Loucy (cell line): ENCODE results near the gene ADAM22.

Experiments used
- H2AFZ ChIP-seq: fragments of 200-600 bp; sonication (generic); 2 replicates; pipeline ENCODE4 v1.6.0; 2016; ENCODE audit warnings: antibody characterized with exemption, mild to moderate bottlenecking, low read length, moderate library complexity
- H3F3A ChIP-seq: fragments of 200-600 bp; 2 replicates; pipeline ENCODE4 v1.6.0; 2016; ENCODE audit warnings: antibody characterized with exemption, low read depth, mild to moderate bottlenecking
- H3K27me3 ChIP-seq: fragments of 200-600 bp; sonication (generic); 2 replicates; pipeline ENCODE4 v1.6.1; 2014; ENCODE audit warnings: low read length, mild to moderate bottlenecking; ENCODE audit not compliant: insufficient read depth, poor library complexity, severe bottlenecking
- H3K36me3 ChIP-seq: fragments of 200-600 bp; sonication (generic); 2 replicates; pipeline ENCODE4 v1.6.1; 2016; ENCODE audit warnings: low read length; ENCODE audit not compliant: insufficient read depth
- H3K4me1 ChIP-seq: fragments of 200-600 bp; sonication (generic); 2 replicates; pipeline ENCODE4 v1.5.1; 2014; ENCODE audit warnings: low read length, mild to moderate bottlenecking; ENCODE audit not compliant: insufficient read depth, poor library complexity, severe bottlenecking
- H3K4me2 ChIP-seq: fragments of 200-600 bp; sonication (generic); 2 replicates; pipeline ENCODE4 v1.6.0; 2014; ENCODE audit warnings: antibody characterized with exemption, low read length, low read depth, mild to moderate bottlenecking; ENCODE audit not compliant: poor library complexity, severe bottlenecking
- H3K4me3 ChIP-seq: fragments of 200-600 bp; sonication (generic); 2 replicates; pipeline ENCODE4 v1.5.1; 2014; ENCODE audit warnings: low read length, mild to moderate bottlenecking, mixed read lengths; ENCODE audit not compliant: poor library complexity, severe bottlenecking
- H3K79me2 ChIP-seq: fragments of 200-600 bp; sonication (generic); 2 replicates; pipeline ENCODE4 v1.6.1; 2014; ENCODE audit warnings: low read length; ENCODE audit not compliant: insufficient read depth
- H3K9ac ChIP-seq: fragments of 200-600 bp; sonication (generic); 2 replicates; pipeline ENCODE4 v1.6.0; 2014; ENCODE audit warnings: mild to moderate bottlenecking, low read depth, low read length, moderate library complexity; ENCODE audit not compliant: poor library complexity, severe bottlenecking
- H3K9me2 ChIP-seq: fragments of 200-600 bp; sonication (generic); replicated peaks from 2 replicates; pipeline ENCODE4 v1.6.1; 2016; ENCODE audit warnings: low read depth, low read length, mixed read lengths
- H3K9me3 ChIP-seq: fragments of 200-600 bp; sonication (generic); 2 replicates; pipeline ENCODE4 v1.6.1; 2014; ENCODE audit warnings: mild to moderate bottlenecking, antibody characterized with exemption, low read length, low read depth; ENCODE audit not compliant: insufficient read depth
- H4K20me1 ChIP-seq: fragments of 200-600 bp; sonication (generic); 2 replicates; pipeline ENCODE4 v1.6.0; 2014; ENCODE audit warnings: antibody characterized with exemption, low read length, mild to moderate bottlenecking; ENCODE audit not compliant: insufficient read depth, poor library complexity, severe bottlenecking
- EZH2phosphoT487 ChIP-seq: fragments of 200-600 bp; IDR thresholded peaks from 2 replicates; pipeline ENCODE4 v1.6.1; 2018; ENCODE audit warnings: antibody characterized with exemption, mild to moderate bottlenecking, moderate library complexity, borderline replicate concordance
- TF ChIP-seq, protein P1 (sequence below): fragments of 200-600 bp; sonication (generic); conservative IDR thresholded peaks from 2 replicates; pipeline ENCODE4 v1.5.1; 2014; ENCODE audit warnings: mild to moderate bottlenecking, antibody characterized with exemption, low read length

The ADAM22 gene

DNA sequence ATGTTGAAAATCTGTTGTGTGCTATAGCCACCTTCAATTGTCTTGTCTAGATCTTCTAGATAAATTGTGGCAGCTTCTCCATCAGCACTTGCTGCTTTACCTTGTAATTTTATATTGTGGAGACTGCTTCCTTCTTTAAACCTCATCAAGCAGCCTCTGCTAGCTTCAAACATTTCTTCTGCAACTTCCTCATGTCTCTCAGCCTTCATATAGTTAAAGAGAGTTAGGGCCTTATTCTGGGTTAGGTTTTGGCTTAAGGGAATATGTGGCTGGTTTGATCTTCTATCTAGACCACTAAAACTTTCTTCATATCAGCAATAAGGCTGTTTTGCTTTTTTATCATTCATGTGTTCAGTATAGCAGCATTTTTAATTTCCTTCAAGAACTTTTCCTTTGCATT lies 128.2 kb downstream of the ADAM22 start:
- H3K9me2 ChIP-seq: no peaks in the 10 kb centered on the region
- no peak overlapping the region for H3K9ac ChIP-seq
- H3K36me3 ChIP-seq: no peaks in the 10 kb centered on the region
- H3F3A ChIP-seq: no peaks in the 10 kb centered on the region
- no peak overlapping the region for H2AFZ ChIP-seq
- no peaks in the 10 kb centered on the region for H3K27me3 ChIP-seq
- H3K4me3 ChIP-seq: no peak overlapping the region
- no peak overlapping the region for H3K4me2 ChIP-seq
- H3K79me2 ChIP-seq: no peaks in the 10 kb centered on the region
- no peaks in the 10 kb centered on the region for H4K20me1 ChIP-seq
- TF ChIP-seq, protein P1, sequence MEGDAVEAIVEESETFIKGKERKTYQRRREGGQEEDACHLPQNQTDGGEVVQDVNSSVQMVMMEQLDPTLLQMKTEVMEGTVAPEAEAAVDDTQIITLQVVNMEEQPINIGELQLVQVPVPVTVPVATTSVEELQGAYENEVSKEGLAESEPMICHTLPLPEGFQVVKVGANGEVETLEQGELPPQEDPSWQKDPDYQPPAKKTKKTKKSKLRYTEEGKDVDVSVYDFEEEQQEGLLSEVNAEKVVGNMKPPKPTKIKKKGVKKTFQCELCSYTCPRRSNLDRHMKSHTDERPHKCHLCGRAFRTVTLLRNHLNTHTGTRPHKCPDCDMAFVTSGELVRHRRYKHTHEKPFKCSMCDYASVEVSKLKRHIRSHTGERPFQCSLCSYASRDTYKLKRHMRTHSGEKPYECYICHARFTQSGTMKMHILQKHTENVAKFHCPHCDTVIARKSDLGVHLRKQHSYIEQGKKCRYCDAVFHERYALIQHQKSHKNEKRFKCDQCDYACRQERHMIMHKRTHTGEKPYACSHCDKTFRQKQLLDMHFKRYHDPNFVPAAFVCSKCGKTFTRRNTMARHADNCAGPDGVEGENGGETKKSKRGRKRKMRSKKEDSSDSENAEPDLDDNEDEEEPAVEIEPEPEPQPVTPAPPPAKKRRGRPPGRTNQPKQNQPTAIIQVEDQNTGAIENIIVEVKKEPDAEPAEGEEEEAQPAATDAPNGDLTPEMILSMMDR: no peak
- no peak for TF ChIP-seq EZH2phosphoT487
- no peaks in the 10 kb centered on the region for H3K4me1 ChIP-seq
- no peaks in the 10 kb centered on the region for H3K9me3 ChIP-seq

DNA sequence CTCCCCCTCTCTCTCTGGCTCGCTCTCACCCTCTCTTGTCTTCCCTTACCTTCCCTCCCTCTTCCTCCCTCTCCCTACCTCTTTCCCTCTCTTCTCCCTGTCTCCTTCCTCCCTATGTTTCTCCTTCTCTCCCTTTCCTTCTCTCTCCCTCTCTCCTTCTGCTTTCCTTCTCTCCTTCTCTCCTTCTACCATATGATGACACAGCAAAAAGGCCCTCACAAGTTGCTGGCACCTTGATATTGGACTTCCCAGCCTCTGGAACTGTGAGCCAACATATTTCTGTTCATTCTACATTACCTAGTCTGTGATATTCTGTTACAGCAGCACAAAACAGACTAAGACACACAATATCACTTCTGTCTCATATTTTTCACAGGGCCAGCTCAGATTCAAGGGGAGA lies 135.0 kb downstream of the ADAM22 start:
- no peaks in the 10 kb centered on the region for H4K20me1 ChIP-seq
- H3K79me2 ChIP-seq: no peaks in the 10 kb centered on the region
- H3K27me3 ChIP-seq: no peaks in the 10 kb centered on the region
- no peaks in the 10 kb centered on the region for H3K36me3 ChIP-seq
- H3K4me3 ChIP-seq: no peak overlapping the region
- no peak overlapping the region for H3K9ac ChIP-seq
- no peaks in the 10 kb centered on the region for H3K9me3 ChIP-seq
- no peak overlapping the region for H2AFZ ChIP-seq
- no peak overlapping the region for H3K4me2 ChIP-seq
- TF ChIP-seq, protein P1: no peak
- TF ChIP-seq EZH2phosphoT487: no peak
- H3K4me1 ChIP-seq: peaks cover 13% of the 10 kb centered on the region
- H3F3A ChIP-seq: no peaks in the 10 kb centered on the region
- no peaks in the 10 kb centered on the region for H3K9me2 ChIP-seq

DNA sequence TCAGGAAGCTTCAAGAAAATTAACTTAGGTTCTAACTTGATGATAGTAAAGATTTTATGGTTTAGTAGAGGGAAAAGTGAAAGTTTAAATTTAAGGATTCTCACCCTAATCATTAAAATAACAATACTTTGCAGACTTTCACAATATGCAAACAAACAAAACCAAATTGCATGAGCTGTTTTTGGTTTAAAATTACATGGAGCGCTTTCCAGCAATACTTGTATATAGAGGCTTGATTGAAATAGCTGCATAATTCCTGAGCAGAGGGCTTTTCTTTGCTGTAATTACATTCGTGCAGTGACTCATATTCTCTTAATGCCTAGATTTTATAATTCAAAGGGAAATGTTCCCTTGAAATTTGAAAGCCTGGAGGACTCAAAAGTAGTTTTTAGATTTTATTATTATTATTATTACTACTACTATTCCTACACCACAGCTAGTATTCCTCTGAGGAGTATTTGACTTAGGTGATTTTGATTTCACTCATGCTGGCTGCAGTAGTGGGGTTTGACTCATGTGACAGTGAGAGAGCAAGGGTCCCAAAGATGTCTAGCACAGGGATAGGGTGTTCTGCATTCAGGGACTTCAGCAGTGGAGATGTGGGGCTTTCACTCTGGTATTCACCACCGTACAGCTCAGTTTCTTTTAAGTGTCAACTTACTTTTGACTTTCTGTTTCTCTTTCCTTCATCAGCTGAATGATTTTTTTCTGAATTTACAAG lies 138.1 kb downstream of the ADAM22 start:
- Histone ChIP-seq H3K9me3 (no peaks in the 10 kb centered on the region), H3K4me2 (no peak overlapping the region), H3K4me1 (peaks cover 18% of the 10 kb centered on the region), H3K9ac (no peak overlapping the region), H2AFZ (no peak overlapping the region), H4K20me1 (no peaks in the 10 kb centered on the region), H3K79me2 (no peaks in the 10 kb centered on the region), H3K9me2 (no peaks in the 10 kb centered on the region), H3K36me3 (peaks cover 4% of the 10 kb centered on the region; the same call in 1 of the 2 replicates), H3F3A (no peaks in the 10 kb centered on the region), H3K27me3 (no peaks in the 10 kb centered on the region), H3K4me3 (no peak overlapping the region)
- TF ChIP-seq EZH2phosphoT487: no peak
- TF ChIP-seq, protein P1: no peak
